Measurements from ENCODE around the gene PDCD10. TPM values are rescaled to one million over a fixed set of nuclear protein-coding genes. Genes with fewer than 3 reads are reported as not detected.

The PDCD10 gene
- total RNA-seq, 1 donor from 2014 or later = 79.7 TPM

DNA sequence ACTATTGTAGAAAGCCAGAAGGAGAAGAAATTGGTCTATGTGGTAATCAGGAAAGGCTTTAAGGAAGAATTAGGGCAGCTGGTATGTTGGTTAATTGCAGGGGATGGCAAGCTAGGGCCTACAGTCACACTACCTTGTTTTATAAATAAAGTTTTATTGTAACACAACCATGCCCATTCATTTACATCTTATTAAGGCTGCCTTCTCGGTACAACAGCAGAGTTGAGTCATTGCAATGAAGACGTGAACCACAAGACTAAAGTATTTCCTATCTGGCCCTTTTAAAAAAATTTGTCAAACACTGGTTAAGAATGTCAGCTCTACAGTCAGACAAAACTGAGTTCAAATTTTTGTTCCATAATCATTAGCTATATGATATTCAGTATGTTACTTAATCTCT, 9.1 kb upstream of the PDCD10 start:
- H3K4me3 ChIP-seq (ENCODE audit: low read depth, low read length) = no peak overlapping the region
- no peak for DNase-seq (ENCODE audit: low read depth)
- TF ChIP-seq, protein P1, sequence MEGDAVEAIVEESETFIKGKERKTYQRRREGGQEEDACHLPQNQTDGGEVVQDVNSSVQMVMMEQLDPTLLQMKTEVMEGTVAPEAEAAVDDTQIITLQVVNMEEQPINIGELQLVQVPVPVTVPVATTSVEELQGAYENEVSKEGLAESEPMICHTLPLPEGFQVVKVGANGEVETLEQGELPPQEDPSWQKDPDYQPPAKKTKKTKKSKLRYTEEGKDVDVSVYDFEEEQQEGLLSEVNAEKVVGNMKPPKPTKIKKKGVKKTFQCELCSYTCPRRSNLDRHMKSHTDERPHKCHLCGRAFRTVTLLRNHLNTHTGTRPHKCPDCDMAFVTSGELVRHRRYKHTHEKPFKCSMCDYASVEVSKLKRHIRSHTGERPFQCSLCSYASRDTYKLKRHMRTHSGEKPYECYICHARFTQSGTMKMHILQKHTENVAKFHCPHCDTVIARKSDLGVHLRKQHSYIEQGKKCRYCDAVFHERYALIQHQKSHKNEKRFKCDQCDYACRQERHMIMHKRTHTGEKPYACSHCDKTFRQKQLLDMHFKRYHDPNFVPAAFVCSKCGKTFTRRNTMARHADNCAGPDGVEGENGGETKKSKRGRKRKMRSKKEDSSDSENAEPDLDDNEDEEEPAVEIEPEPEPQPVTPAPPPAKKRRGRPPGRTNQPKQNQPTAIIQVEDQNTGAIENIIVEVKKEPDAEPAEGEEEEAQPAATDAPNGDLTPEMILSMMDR (conservative IDR thresholded peaks at IDR 0.05; ENCODE audit: low read depth, low read length) = no peak

DNA sequence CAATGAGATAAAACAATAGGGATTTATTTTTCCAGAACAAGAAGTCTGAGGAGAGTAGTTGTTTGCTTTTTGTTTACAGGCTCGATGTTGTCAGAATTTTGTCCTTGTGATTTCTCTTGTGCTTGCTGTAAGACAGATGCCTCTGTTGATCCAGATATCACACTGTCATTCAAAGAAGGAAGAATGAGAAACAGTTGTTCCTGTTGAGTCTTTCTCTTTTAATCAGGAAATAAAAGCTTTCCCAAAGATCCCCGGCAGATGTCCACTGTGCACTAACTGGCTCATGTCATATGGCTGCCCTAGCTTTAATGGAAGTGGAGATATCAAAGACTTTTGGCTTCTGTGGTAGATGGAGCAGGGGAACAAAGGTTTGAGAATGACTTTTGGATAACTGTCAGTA, 7.6 kb upstream of the PDCD10 start:
- DNase-seq (ENCODE audit: low read depth) = no peak
- TF ChIP-seq, protein P1 (conservative IDR thresholded peaks at IDR 0.05; ENCODE audit: low read depth, low read length) = no peak
- no peak overlapping the region for H3K4me3 ChIP-seq (ENCODE audit: low read depth, low read length)

DNA sequence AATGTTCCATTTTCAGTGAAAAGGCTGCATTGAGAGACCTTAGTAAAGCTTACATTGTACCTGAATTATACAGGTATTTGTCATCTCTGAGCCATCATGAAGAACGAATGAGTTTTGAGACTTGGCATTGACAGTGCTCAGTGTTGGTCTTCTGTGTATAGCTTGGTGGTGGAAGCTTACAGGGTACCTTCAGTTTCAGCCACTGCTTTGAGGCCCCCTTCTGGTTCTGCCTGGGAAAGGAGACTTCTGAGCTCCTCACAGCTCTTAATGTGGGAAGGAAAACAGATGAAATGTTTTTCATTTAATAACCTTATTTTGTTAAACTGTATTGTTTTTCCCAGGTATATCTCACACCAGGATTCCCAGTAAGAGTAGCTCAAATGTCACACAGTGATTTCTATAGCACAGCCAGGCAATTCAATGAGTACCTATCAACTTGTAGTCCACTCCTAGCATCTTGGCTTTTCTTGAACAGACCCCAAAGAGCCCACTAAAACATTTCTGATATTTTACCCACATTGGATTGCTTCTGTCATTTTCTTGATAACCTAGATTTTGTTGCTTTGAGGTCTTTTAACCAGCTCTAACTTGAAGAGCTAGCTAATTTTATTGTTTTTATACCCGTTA, 6.4 kb upstream of the PDCD10 start:
- H3K4me3 ChIP-seq (ENCODE audit: low read depth, low read length) = no peak overlapping the region
- DNase-seq (ENCODE audit: low read depth) = no peak
- TF ChIP-seq, protein P1 (conservative IDR thresholded peaks at IDR 0.05; ENCODE audit: low read depth, low read length) = peak; percentile 71

DNA sequence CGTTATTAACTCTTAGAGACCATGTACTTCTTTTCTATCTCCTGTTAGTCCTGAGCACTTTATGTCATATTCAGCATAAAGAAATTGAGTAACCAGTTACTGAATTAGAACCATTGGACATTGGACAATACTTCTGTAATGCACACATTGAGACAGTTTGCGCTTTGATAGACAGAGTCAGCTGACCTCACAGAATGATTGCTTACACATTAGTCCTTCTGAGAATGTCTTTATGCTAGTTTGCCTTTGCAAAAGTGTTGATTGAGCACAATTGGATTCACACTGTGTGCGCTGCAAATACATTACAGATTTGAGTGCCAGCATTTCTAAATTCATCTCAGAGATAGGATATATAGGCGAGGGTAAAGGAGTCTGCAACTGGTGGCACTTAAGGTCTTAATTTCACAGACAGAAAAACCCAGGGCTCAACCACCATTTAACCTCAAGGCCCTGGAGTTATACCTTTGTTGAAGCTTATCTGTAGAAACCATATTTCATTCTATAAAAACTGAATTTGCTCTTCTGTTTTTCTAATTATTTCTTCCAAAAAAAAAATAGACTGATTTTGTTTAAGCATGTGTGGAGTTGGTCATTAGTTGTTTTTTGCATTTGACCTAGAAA, 4.6 kb upstream of the PDCD10 start:
- TF ChIP-seq, protein P1 (conservative IDR thresholded peaks at IDR 0.05; ENCODE audit: low read depth, low read length) = no peak

DNA sequence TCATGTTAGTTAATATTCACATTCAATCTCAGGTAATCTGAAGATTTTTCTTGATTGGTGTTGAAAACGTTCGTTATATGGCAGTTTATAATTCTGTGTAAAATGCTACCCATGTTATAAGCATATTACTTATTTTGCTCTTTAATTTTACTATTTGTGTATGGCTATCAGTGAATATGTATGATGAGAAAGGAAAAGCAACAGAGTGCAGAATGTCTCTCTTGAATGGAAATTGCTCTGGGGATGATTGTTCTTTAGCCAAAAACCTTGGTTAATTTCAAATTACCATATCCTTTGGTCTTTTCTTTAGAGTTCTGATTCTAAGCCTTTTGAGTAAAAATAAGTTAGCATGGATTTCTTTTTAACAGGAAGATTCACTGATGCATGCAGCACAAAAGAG, 3.3 kb upstream of the PDCD10 start:
- TF ChIP-seq, protein P1 (conservative IDR thresholded peaks at IDR 0.05; ENCODE audit: low read depth, low read length) = no peak
- H3K4me3 ChIP-seq (ENCODE audit: low read depth, low read length) = no peak overlapping the region
- DNase-seq (ENCODE audit: low read depth) = no peak

More for the DNA sequence above, 4.6 kb upstream of the PDCD10 start:
- no peak for DNase-seq (ENCODE audit: low read depth)
- no peak overlapping the region for H3K4me3 ChIP-seq (ENCODE audit: low read depth, low read length)

DNA sequence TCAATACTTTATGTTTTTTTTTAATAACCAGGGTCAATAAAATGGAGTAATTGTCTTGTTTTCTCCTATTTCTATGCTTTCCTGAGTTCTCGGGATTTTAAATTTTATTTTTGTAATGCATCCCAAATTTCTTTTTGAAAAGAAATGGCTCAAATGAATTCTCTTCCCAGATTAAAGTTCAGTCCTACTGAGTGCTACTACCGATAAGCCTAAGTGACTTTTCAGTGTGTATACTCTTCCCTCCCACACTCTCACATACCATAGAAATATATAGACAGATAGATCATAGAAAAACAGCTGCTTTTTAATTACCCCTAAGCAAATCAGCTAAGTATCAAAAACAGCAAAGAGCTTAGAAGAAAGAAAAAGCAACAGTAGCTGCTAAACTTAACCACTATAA, 2.3 kb upstream of the PDCD10 start:
- TF ChIP-seq, protein P1 (conservative IDR thresholded peaks at IDR 0.05; ENCODE audit: low read depth, low read length) = no peak
- no peak for DNase-seq (ENCODE audit: low read depth)
- H3K4me3 ChIP-seq (ENCODE audit: low read depth, low read length) = no peak overlapping the region

Data from epithelial cell of proximal tubule (primary cell).